Lower leg skin (tissue), 3 donors: ENCODE results near the gene STAB1.

Source experiments
- CTCF ChIP-seq, 3 donors: fragments of 450-650 bp; IDR thresholded peaks; one replicate each; pipeline ENCODE4 v1.5.1; 2016; ENCODE audit warnings: antibody characterized with exemption in 3 of 3, mild to moderate bottlenecking in 3 of 3, moderate library complexity in 2 of 3
- POLR2A ChIP-seq, 2 donors: fragments of 450-650 bp; IDR thresholded peaks; one replicate each; pipeline ENCODE4 v1.6.1; 2016 to 2017; ENCODE audit warnings: antibody characterized with exemption in 2 of 2, mild to moderate bottlenecking in 1 of 2, moderate library complexity in 1 of 2

- TF ChIP-seq POLR2A (IDR thresholded peaks at IDR 0.05) (no peak), CTCF (IDR thresholded peaks at IDR 0.05) (no peak)
These were observed 77.1 kb downstream of the STAB1 start for GRCh38 chr3:52572221-52572620.
